Prostate gland (tissue), 2 donors: ENCODE measurements around the gene SERINC5.

Experiments used
- CTCF ChIP-seq, 4 experiments: fragments of 200-600 bp in 2 of 4; fragments of 450-650 bp in 2 of 4; sonication (generic) in 2 of 4; IDR thresholded peaks; 1 replicate in 3 of 4; 2 replicates in 1 of 4; pipeline ENCODE4 v1.5.1; 2016 to 2019; ENCODE audit warnings: antibody characterized with exemption in 4 of 4, mild to moderate bottlenecking in 2 of 4, moderate library complexity in 2 of 4
- POLR2A ChIP-seq: fragments of 450-650 bp; IDR thresholded peaks from one replicate; pipeline ENCODE4 v1.6.1; 2016; ENCODE audit warnings: antibody characterized with exemption, mild to moderate bottlenecking
- POLR2AphosphoS5 ChIP-seq: sonication (generic); formaldehyde crosslinking; IDR thresholded peaks from one replicate; pipeline ENCODE4 v1.6.1; 2017; ENCODE audit warnings: antibody characterized with exemption

GRCh38 chr5:80156156-80156555 lies 99.7 kb downstream of the SERINC5 start:
- no peak for TF ChIP-seq CTCF (IDR thresholded peaks at IDR 0.05)
- TF ChIP-seq POLR2A, result no peak
- TF ChIP-seq POLR2AphosphoS5, result no peak
